ENCODE measurements around the gene E2F6.

Gene E2F6

GRCh38 chr2:11481789-11482472 is 16.0 kb upstream of the E2F6 start:
- no peak for DNase-seq
- Mint-ChIP-seq H3K36me3 (no peaks in the 10 kb centered on the region), H3K4me1 (peaks cover 9% of the 10 kb centered on the region), H3K4me3 (no peak overlapping the region), H3K27ac (no peak overlapping the region), H3K27me3 (peaks cover 66% of the 10 kb centered on the region), H3K9me3 (no peaks in the 10 kb centered on the region)
- CTCF ChIA-PET, result interaction anchor here (0.7 to 5.9 kb wide), 2 partner anchors 11 to 100 kb away, joined by 3 to 113 read pairs; no protein-coding TSS in a partner anchor

- Mint-ChIP-seq H3K27ac (no peak overlapping the region), H3K27me3 (peaks cover 66% of the 10 kb centered on the region), H3K4me1 (peaks cover 9% of the 10 kb centered on the region), H3K9me3 (no peaks in the 10 kb centered on the region), H3K4me3 (no peak overlapping the region), H3K36me3 (no peaks in the 10 kb centered on the region)
- no peak for DNase-seq
- CTCF ChIA-PET, result interaction anchor here (0.7 to 5.9 kb wide), 2 partner anchors 11 to 101 kb away, joined by 3 to 113 read pairs; no protein-coding TSS in a partner anchor
Measured at GRCh38 chr2:11481426-11481788, 15.4 kb upstream of the E2F6 start.

GRCh38 chr2:11480859-11481258 is 14.9 kb upstream of the E2F6 start:
- Mint-ChIP-seq H3K4me3 (no peak overlapping the region), H3K36me3 (no peaks in the 10 kb centered on the region)
- CTCF ChIA-PET, result interaction anchor here (0.6 to 5.9 kb wide), 3 partner anchors 38 to 349 kb away, joined by 3 to 113 read pairs (median 3); no protein-coding TSS in a partner anchor

GRCh38 chr2:11480406-11480805 is 14.4 kb upstream of the E2F6 start:
- Mint-ChIP-seq H3K4me3 (no peak overlapping the region), H3K9me3 (no peaks in the 10 kb centered on the region), H3K4me1 (peaks cover 9% of the 10 kb centered on the region), H3K27me3 (peaks cover 57% of the 10 kb centered on the region), H3K36me3 (no peaks in the 10 kb centered on the region), H3K27ac (no peak overlapping the region)
- DNase-seq, result no peak
- CTCF ChIA-PET, result interaction anchor here (0.6 to 5.9 kb wide), 4 partner anchors 37 to 648 kb away, joined by 3 to 113 read pairs (median 3); no protein-coding TSS in a partner anchor

More at GRCh38 chr2:11480859-11481258, 14.9 kb upstream of the E2F6 start:
- no peak overlapping the region for H3K27ac Mint-ChIP-seq
- no peak for DNase-seq
- peaks cover 9% of the 10 kb centered on the region for H3K4me1 Mint-ChIP-seq
- H3K9me3 Mint-ChIP-seq, result no peaks in the 10 kb centered on the region
- H3K27me3 Mint-ChIP-seq, result peaks cover 61% of the 10 kb centered on the region

- CTCF ChIA-PET, result interaction anchor here (0.6 to 5.9 kb wide), 7 partner anchors 15 to 122 kb away, joined by 3 to 113 read pairs (median 3); no protein-coding TSS in a partner anchor
- Mint-ChIP-seq H3K27me3 (peaks cover 46% of the 10 kb centered on the region), H3K36me3 (no peaks in the 10 kb centered on the region), H3K4me1 (peaks cover 8% of the 10 kb centered on the region), H3K9me3 (no peaks in the 10 kb centered on the region), H3K4me3 (no peak overlapping the region), H3K27ac (no peak overlapping the region)
- no peak for DNase-seq
Measured at GRCh38 chr2:11478899-11479605, 13.1 kb upstream of the E2F6 start.

- DNase-seq, result peak; percentile 87
- peaks cover 1% of the 10 kb centered on the region for H3K4me1 Mint-ChIP-seq
- peaks cover 37% of the 10 kb centered on the region for H3K27me3 Mint-ChIP-seq
- CTCF ChIA-PET, result interaction anchor here (0.6 to 5.9 kb wide), 10 partner anchors 13 to 346 kb away, joined by 3 to 113 read pairs (median 4); a partner anchor contains a TSS
- no peak overlapping the region for H3K27ac Mint-ChIP-seq
- no peak overlapping the region for H3K4me3 Mint-ChIP-seq
- no peaks in the 10 kb centered on the region for H3K9me3 Mint-ChIP-seq
- H3K36me3 Mint-ChIP-seq, result no peaks in the 10 kb centered on the region
Measured at GRCh38 chr2:11477994-11478393, 12.0 kb upstream of the E2F6 start.

GRCh38 chr2:11473659-11474433 is 7.9 kb upstream of the E2F6 start:
- CTCF ChIA-PET, result interaction anchor here (1.1 to 1.7 kb wide), 5 partner anchors 27 to 112 kb away, joined by 3 to 7 read pairs (median 4); no protein-coding TSS in a partner anchor
- H3K4me3 Mint-ChIP-seq, result no peak overlapping the region
- no peaks in the 10 kb centered on the region for H3K4me1 Mint-ChIP-seq
- peaks cover 8% of the 10 kb centered on the region for H3K27me3 Mint-ChIP-seq
- DNase-seq, result no peak
- H3K27ac Mint-ChIP-seq, result no peak overlapping the region
- H3K9me3 Mint-ChIP-seq, result no peaks in the 10 kb centered on the region
- H3K36me3 Mint-ChIP-seq, result no peaks in the 10 kb centered on the region

GRCh38 chr2:11467749-11468148 is 1.8 kb upstream of the E2F6 start:
- no peak for DNase-seq
- H3K4me3 Mint-ChIP-seq, result no peak overlapping the region
- H3K36me3 Mint-ChIP-seq, result peaks cover 7% of the 10 kb centered on the region
- H3K4me1 Mint-ChIP-seq, result peaks cover 32% of the 10 kb centered on the region
- H3K27ac Mint-ChIP-seq, result no peak overlapping the region
- peaks cover 8% of the 10 kb centered on the region for H3K27me3 Mint-ChIP-seq
- CTCF ChIA-PET, result interaction anchor here (1.7 kb wide), 1 partner anchor 115 kb away, joined by 4 read pairs; no protein-coding TSS in a partner anchor
- no peaks in the 10 kb centered on the region for H3K9me3 Mint-ChIP-seq

GRCh38 chr2:11467129-11467649 is 1.2 kb upstream of the E2F6 start:
- H3K4me1 Mint-ChIP-seq, result peaks cover 37% of the 10 kb centered on the region
- H3K27me3 Mint-ChIP-seq, result peaks cover 8% of the 10 kb centered on the region
- peak overlapping the region; percentile 93 for H3K4me3 Mint-ChIP-seq
- H3K9me3 Mint-ChIP-seq, result no peaks in the 10 kb centered on the region
- CTCF ChIA-PET, result interaction anchor here (1.7 kb wide), 1 partner anchor 116 kb away, joined by 4 read pairs; no protein-coding TSS in a partner anchor
- H3K36me3 Mint-ChIP-seq, result peaks cover 7% of the 10 kb centered on the region
- no peak overlapping the region for H3K27ac Mint-ChIP-seq
- no peak for DNase-seq

- H3K4me3 Mint-ChIP-seq, result peak overlapping the region; percentile 93
- H3K27me3 Mint-ChIP-seq, result peaks cover 8% of the 10 kb centered on the region
- CTCF ChIA-PET, result interaction anchor here (0.6 to 1.7 kb wide), 2 partner anchors 117 to 334 kb away, joined by 3 to 4 read pairs; a partner anchor contains a TSS
- peaks cover 7% of the 10 kb centered on the region for H3K36me3 Mint-ChIP-seq
- no peak for DNase-seq
- peaks cover 37% of the 10 kb centered on the region for H3K4me1 Mint-ChIP-seq
- H3K27ac Mint-ChIP-seq, result no peak overlapping the region
- no peaks in the 10 kb centered on the region for H3K9me3 Mint-ChIP-seq
Measured at GRCh38 chr2:11466307-11467128, 557 bp upstream of the E2F6 start.

- Mint-ChIP-seq H3K4me1 (peaks cover 37% of the 10 kb centered on the region), H3K4me3 (peak overlapping the region; percentile 93)
Measured at GRCh38 chr2:11465110-11465484, 864 bp downstream of the E2F6 start.

GRCh38 chr2:11459816-11460215 is 6.1 kb downstream of the E2F6 start:
- H3K4me1 Mint-ChIP-seq, result peaks cover 43% of the 10 kb centered on the region
- H3K27ac Mint-ChIP-seq, result no peak overlapping the region
- CTCF ChIA-PET, result interaction anchor here (1.3 kb wide), 1 partner anchor 13 kb away, joined by 4 read pairs; no protein-coding TSS in a partner anchor

More at GRCh38 chr2:11465110-11465484, 864 bp downstream of the E2F6 start:
- Mint-ChIP-seq H3K9me3 (no peaks in the 10 kb centered on the region), H3K36me3 (peaks cover 7% of the 10 kb centered on the region), H3K27ac (no peak overlapping the region), H3K27me3 (peaks cover 8% of the 10 kb centered on the region)
- DNase-seq, result no peak
- CTCF ChIA-PET, result interaction anchor here (0.8 to 1.6 kb wide), 4 partner anchors 13 to 333 kb away, joined by 3 to 5 read pairs (median 3); no protein-coding TSS in a partner anchor

GRCh38 chr2:11458753-11459152 is 7.2 kb downstream of the E2F6 start:
- DNase-seq, result no peak
- CTCF ChIA-PET, result interaction anchor here (1.3 to 1.7 kb wide), 3 partner anchors 12 to 326 kb away, joined by 4 to 8 read pairs (median 4); a partner anchor contains a TSS
- Mint-ChIP-seq H3K36me3 (peaks cover 6% of the 10 kb centered on the region), H3K9me3 (no peaks in the 10 kb centered on the region), H3K4me3 (no peak overlapping the region), H3K27me3 (no peaks in the 10 kb centered on the region), H3K27ac (no peak overlapping the region), H3K4me1 (peaks cover 33% of the 10 kb centered on the region)

More at GRCh38 chr2:11459816-11460215, 6.1 kb downstream of the E2F6 start:
- H3K9me3 Mint-ChIP-seq, result no peaks in the 10 kb centered on the region
- no peaks in the 10 kb centered on the region for H3K27me3 Mint-ChIP-seq
- H3K4me3 Mint-ChIP-seq, result no peak overlapping the region
- DNase-seq, result no peak
- peaks cover 8% of the 10 kb centered on the region for H3K36me3 Mint-ChIP-seq

All from activated naive CD4-positive, alpha-beta T cell treated with anti-CD3 and anti-CD28 coated beads, Interleukin-2, amount 10 ng/mL, durations not matched to agents 7 days and 5 days (primary cell).